C4-2B (cell line): Measurements from ENCODE around the gene FBXO24.
A peak's percentile ranks its signal among the peaks of the same experiment; 100 is the strongest.

Experiments
- H3K27ac ChIP-seq: fragments of 450-650 bp; 2 replicates; pipeline ENCODE4 v1.5.1; 2017
- ZFX ChIP-seq: fragments of 450-650 bp; IDR thresholded peaks from 2 replicates; pipeline ENCODE4 v1.6.1; 2017
- TF ChIP-seq, protein P1 (sequence below): fragments of 450-650 bp; conservative IDR thresholded peaks from 2 replicates; pipeline ENCODE4 v1.5.1; 2017; ENCODE audit warnings: mild to moderate bottlenecking

Gene FBXO24

DNA sequence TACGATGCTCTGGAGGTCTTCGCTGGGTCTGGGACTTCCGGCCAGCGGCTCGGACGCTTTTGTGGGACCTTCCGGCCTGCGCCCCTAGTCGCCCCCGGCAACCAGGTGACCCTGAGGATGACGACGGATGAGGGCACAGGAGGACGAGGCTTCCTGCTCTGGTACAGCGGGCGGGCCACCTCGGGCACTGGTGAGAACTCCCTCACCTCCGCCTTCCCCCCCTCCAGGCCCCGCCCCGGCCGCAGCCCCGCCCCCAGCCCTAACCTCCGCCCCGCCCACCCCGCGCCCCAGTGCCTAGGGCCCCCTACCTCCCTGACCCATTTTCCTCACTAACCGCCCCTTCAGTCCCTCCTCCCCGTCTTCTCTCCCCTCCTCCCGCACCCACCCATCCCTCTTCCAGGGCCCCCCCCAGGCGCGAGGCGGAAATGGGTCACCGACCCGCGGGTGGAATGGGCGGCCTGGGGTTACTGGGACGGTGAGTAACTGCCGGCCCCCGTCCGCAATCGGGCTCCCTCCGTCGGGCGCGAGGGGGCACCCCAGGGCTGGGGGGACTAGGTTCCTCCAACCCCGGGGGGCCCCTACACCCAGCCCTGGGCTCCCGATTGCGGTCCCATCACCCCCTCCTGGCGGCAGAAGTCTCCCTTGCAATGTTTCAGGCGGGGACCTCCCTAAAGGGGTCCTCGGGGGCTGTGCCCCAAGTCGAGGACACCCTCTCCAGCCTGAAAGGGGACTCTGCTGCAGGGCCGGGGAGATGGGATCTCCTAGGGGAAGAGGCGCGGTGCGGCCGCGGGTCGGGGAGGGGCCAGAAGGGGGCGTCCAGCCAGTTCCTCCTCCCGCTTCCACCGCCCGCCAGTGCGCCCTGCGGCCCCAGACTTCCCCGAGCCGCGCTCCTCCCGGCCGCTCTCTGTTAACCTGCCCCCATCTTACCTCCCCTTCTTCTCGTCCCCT, 18.2 kb downstream of the FBXO24 start:
- peak overlapping the region; percentile 68 for H3K27ac ChIP-seq
- no peak for TF ChIP-seq ZFX
- TF ChIP-seq, protein P1, sequence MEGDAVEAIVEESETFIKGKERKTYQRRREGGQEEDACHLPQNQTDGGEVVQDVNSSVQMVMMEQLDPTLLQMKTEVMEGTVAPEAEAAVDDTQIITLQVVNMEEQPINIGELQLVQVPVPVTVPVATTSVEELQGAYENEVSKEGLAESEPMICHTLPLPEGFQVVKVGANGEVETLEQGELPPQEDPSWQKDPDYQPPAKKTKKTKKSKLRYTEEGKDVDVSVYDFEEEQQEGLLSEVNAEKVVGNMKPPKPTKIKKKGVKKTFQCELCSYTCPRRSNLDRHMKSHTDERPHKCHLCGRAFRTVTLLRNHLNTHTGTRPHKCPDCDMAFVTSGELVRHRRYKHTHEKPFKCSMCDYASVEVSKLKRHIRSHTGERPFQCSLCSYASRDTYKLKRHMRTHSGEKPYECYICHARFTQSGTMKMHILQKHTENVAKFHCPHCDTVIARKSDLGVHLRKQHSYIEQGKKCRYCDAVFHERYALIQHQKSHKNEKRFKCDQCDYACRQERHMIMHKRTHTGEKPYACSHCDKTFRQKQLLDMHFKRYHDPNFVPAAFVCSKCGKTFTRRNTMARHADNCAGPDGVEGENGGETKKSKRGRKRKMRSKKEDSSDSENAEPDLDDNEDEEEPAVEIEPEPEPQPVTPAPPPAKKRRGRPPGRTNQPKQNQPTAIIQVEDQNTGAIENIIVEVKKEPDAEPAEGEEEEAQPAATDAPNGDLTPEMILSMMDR = peak; percentile 68

DNA sequence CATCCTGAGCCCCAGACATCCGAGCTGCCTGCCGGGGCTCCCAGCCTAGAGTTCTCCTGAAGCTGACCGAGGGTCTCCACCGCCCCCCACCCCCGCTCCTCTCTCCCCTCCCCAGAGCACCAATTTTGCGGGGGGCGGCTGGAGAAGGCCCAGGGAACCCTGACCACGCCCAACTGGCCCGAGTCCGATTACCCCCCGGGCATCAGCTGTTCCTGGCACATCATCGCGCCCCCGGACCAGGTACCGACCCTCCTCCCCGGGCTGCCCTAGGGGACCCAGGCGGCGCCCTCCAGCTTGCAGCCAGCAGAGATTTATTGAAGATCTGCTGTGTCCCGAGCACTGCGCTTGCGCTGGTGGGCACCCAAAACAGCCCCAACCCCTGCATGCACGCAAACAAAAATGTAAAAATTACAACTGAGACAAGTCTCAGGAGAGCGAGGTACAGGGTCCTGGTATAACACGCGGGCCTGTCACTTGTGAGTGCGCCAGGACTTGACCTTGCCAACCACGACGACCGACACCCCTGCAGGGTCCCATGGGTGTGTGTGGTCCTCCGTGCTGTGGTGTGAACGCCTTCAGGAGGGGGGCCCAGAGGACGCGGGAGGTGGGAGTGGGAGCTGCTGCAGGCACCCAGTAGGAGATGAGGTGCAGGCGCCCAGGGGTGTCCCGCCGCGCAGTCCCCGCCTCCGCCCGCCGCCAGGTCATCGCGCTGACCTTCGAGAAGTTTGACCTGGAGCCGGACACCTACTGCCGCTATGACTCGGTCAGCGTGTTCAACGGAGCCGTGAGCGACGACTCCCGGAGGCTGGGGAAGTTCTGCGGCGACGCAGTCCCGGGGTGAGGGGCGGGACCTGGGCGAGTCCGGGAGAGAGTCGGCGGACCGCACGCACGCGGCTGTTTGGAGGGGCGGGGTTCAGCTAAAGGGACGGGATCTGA, 19.1 kb downstream of the FBXO24 start:
- H3K27ac ChIP-seq = peak overlapping the region; percentile 68
- TF ChIP-seq, protein P1 = no peak; the same call in 1 of the 2 replicates
- TF ChIP-seq ZFX = no peak

DNA sequence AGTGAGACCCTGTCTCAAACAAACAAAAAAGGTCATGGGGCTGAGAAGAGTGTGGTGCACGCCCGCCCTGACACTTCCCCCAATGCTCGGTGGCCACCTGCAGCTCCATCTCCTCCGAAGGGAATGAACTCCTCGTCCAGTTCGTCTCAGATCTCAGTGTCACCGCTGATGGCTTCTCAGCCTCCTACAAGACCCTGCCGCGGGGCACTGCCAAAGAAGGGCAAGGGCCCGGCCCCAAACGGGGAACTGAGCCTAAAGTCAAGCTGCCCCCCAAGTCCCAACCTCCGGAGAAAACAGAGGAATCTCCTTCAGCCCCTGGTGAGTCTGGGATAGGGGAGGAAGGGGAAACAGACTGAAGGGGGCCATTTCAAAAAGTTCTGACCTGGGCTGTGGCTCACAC, 20.2 kb downstream of the FBXO24 start:
- H3K27ac ChIP-seq = no peak overlapping the region
- TF ChIP-seq, protein P1 = no peak

DNA sequence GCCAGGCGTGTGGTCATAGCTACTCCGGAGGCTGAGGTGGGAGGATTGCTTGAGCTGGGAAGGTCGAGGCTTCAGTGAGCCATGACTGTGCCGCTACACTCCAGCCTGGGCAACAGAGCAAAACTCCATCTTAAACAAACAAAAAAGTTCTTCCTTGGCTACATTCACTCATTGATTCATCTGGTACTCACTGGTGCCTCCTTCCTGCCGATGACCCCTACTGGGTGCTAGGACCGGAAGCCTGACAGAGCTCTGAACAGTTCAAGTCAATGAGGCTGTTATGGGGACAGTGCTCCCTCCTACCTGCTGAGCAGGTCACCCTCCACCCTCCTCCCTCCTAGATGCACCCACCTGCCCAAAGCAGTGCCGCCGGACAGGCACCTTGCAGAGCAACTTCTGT, 21.0 kb downstream of the FBXO24 start:
- TF ChIP-seq, protein P1 = no peak; the same call in 1 of the 2 replicates
- no peak for TF ChIP-seq ZFX
- no peak overlapping the region for H3K27ac ChIP-seq

DNA sequence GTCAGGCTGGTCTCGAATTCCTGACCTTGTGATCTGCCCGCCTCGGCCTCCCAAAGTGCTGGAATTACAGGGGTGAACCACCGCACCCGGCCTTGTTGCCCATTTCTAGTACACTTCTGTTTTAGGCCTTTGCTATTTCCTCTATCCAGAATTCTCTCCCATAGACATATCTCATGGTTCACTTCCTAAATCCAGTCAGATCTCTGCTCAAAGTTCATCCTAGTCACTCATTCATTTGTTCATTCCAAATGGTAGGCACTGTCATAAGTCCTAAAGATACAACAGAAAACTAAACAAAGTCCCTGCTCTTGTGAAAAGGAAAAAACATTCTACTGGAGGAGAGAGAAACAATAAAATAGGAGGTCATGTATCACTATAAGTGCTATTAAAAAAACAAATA, 23.8 kb downstream of the FBXO24 start:
- TF ChIP-seq, protein P1 = no peak
- TF ChIP-seq ZFX = no peak
- H3K27ac ChIP-seq = no peak overlapping the region

DNA sequence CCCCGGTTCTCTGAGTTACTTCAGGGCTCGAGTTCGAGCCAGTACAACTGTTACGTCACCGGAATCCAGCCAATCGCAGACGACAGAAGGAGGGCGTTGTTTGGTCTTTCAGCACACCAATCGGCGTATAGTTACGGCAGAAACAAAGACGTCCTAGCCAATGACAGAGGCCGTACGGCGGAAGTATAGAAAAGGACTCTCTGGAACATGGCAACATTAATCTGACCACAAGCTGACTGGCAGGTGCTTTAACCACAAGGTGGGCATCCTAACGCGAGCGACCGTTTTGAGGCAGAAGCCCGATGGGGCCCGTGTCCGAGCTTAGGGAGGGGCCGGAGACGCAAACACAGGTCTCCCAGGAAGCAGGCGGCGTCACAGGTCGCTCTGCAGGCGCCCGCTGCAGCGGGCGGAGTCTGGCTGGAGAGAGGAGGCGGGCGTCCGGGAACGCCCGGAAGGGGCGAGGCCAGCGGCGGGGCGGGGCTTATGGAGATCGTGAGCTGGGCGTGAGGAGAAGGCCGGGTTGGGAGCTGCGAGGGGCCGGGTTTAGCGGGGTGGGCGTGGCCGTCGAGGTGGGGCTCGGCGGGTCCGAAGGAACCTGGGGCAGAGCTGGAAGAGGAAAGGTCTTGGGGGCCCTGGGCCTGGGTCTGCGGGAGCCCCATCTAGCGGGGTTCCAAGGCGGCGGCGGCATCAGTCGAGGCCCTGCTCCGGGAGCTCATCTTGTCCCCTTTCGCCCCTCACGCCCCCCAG, 26.0 kb downstream of the FBXO24 start, which contains the start of gene MOSPD3:
Gene MOSPD3, plus strand, starts transcription at position 558 of the 747 bp plus-strand sequence. CDS start 252 bp downstream, outside the sequence.
- H3K27ac ChIP-seq = peak within 1 kb of the TSS; percentile 79
- no peak for TF ChIP-seq ZFX
- TF ChIP-seq, protein P1 = no peak
